Right atrium auricular region (tissue), 2 donors: ENCODE data around the gene SRD5A2. TPM values are rescaled to one million over a fixed set of nuclear protein-coding genes. Genes with fewer than 3 reads are reported as not detected.

Source experiments
- DNase-seq: peaks from one replicate; pipeline ENCODE4 v3.0.0-alpha.2; 2019; ENCODE audit warnings: low spot score
- H3K27ac ChIP-seq, 2 donors: fragments of 200-600 bp; sonication (generic); 1 replicate in 1 of 2; 2 replicates in 1 of 2; pipeline ENCODE4 v1.5.1; 2016 to 2019
- H3K27me3 ChIP-seq, 2 donors: fragments of 200-600 bp; sonication (generic); one replicate each; pipeline versions ENCODE4 v1.5.1 to v1.6.0; 2017 to 2019
- H3K36me3 ChIP-seq: fragments of 200-600 bp; sonication (generic); one replicate; pipeline ENCODE4 v1.5.1; 2016
- H3K4me1 ChIP-seq, 2 donors: fragments of 200-600 bp; sonication (generic); one replicate each; pipeline versions ENCODE4 v1.5.1 to v1.6.0; 2017 to 2019
- H3K4me3 ChIP-seq, 2 donors: fragments of 200-600 bp; sonication (generic); 1 replicate in 1 of 2; 2 replicates in 1 of 2; pipeline ENCODE4 v1.5.1; 2017 to 2019; ENCODE audit warnings: mild to moderate bottlenecking in 1 of 2, moderate library complexity in 1 of 2
- H3K9me3 ChIP-seq, 2 donors: fragments of 200-600 bp; sonication (generic); one replicate each; pipeline ENCODE4 v1.5.1; 2019
- CTCF ChIP-seq, 2 donors: fragments of 200-600 bp; sonication (generic); IDR thresholded peaks; one replicate each; pipeline ENCODE4 v1.5.1; 2019; ENCODE audit warnings: antibody characterized with exemption in 2 of 2
- total RNA-seq, 2 donors: library from RNA; depleted of rRNA; stranded (reverse); fragments of >200 nt; gene quantifications; one replicate each; pipeline ENCODE4 v1.1.0, GENCODE V29; 2016

SRD5A2 gene, protein sequence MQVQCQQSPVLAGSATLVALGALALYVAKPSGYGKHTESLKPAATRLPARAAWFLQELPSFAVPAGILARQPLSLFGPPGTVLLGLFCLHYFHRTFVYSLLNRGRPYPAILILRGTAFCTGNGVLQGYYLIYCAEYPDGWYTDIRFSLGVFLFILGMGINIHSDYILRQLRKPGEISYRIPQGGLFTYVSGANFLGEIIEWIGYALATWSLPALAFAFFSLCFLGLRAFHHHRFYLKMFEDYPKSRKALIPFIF
- not detected for total RNA-seq

DNA sequence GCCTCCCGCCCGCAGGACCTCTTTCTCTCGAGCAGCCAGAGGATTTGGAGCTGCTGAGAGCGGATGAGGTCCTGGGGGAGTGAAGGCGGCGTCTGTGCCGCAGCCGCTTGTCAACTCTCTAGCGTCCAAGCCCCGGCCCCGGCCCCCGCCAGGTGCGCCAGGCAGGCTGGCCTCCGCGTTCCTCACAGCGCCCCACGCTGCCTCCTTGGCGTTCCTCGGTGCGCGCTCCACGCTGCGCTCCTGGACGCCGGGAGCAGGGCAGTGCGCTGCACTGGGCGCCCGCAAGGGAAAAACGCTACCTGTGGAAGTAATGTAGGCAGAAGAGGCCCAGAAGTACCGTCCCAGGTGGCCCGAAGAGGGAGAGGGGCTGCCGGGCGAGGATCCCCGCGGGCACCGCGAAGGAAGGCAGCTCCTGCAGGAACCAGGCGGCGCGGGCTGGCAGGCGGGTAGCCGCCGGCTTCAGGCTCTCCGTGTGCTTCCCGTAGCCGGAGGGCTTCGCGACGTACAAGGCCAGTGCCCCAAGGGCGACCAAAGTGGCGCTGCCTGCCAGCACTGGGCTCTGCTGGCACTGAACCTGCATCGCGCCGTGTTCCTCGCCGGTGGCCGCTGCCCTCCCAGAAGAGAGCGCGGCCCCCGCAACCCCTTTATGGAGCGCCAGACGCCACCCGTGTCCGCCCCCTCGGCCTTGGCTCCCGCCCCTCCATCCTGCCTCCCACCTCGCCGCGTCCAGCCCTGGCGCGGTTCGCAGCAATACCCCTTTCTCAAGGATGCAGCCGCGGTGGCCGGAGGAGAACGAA is at the start of gene SRD5A2:
Gene SRD5A2, minus strand, starts transcription at position 618 of the 797 bp plus-strand sequence. Its CDS starts 38 bp downstream, at position 580.
- no peaks in the 10 kb centered on the region for H3K27me3 ChIP-seq
- H3K27ac ChIP-seq, result no peak within 1 kb of the TSS
- DNase-seq, result no peak
- peaks cover 0 to 5% of the 10 kb centered on the region in 2 donors for H3K4me1 ChIP-seq
- no peaks in the 10 kb centered on the region for H3K36me3 ChIP-seq
- no peak within 1 kb of the TSS for H3K4me3 ChIP-seq
- no peaks in the 10 kb centered on the region for H3K9me3 ChIP-seq
- TF ChIP-seq CTCF (IDR thresholded peaks at IDR 0.05), result no peak

GRCh38 chr2:31606509-31606908 is 25.8 kb upstream of the SRD5A2 start:
- Histone ChIP-seq H3K27me3 (no peaks in the 10 kb centered on the region), H3K9me3 (peaks cover 0 to 36% of the 10 kb centered on the region in 2 donors), H3K4me3 (no peak overlapping the region), H3K4me1 (no peaks in the 10 kb centered on the region), H3K36me3 (no peaks in the 10 kb centered on the region), H3K27ac (no peak overlapping the region)
- TF ChIP-seq CTCF (IDR thresholded peaks at IDR 0.05), result no peak
- DNase-seq, result no peak

DNA sequence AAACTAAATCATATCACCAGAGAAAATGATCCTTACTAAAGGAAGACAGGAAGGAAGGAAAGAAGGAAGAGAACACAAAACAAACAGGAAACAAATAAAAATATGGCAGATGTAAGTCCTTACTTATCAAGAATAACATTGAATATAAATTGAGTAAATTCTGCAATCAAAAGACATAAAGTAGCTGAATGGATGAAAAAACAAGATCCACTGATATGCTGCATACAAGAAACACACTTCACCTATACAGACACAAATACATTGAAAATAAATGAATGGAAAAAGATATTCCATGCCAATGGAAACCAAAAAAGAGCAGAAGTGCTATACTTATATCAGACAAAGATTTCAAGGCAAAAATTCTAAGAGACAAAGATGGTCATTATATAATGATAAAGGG is 18.0 kb upstream of the SRD5A2 start:
- TF ChIP-seq CTCF (IDR thresholded peaks at IDR 0.05), result no peak
- Histone ChIP-seq H3K4me1 (no peaks in the 10 kb centered on the region), H3K4me3 (no peak overlapping the region), H3K27me3 (no peaks in the 10 kb centered on the region), H3K27ac (no peak overlapping the region), H3K36me3 (no peaks in the 10 kb centered on the region), H3K9me3 (peaks cover 0 to 41% of the 10 kb centered on the region in 2 donors)
- DNase-seq, result no peak

- no peak for TF ChIP-seq CTCF (IDR thresholded peaks at IDR 0.05)
- no peak for DNase-seq
- H3K4me1 ChIP-seq, result no peaks in the 10 kb centered on the region
- H3K4me3 ChIP-seq, result no peak overlapping the region
- H3K27ac ChIP-seq, result no peak overlapping the region
- no peaks in the 10 kb centered on the region for H3K9me3 ChIP-seq
- H3K36me3 ChIP-seq, result no peaks in the 10 kb centered on the region
- no peaks in the 10 kb centered on the region for H3K27me3 ChIP-seq
These were observed 5.5 kb upstream of the SRD5A2 start for GRCh38 chr2:31586230-31586629.

DNA sequence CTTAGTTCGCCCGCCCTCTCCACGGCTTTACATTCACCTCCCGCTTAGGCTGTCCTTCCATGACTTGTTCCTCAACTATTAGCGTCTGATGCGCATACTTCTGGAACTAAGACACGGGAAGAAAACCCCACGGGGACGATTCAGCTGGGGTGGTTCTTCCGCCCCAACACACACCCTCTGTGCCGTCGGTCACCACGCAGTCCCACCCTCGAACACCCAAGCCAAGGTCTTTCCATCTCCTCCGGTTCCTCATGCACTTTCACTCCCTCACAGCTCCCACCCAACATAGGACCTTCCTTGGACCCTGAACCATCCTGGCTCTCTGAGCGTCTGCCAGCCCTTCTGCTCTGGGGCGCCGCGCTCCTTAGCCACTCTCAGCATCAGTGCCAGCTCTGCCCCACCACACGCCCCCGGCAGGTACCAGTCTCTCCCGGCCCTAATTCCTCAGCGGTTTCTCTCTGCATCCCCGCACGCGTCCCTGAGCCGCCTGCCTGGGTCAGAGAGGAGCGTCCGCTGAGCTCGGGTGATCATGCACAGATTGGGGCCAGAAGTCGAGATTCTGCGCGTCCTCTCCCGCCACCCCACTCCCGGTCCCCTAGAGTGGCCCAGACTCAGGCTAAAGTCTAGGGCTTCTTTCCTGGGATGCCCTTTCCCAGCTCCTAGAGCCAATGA is 522 bp upstream of the SRD5A2 start:
- no peak for DNase-seq

More for the DNA sequence above, 522 bp upstream of the SRD5A2 start:
- Histone ChIP-seq H3K27me3 (no peaks in the 10 kb centered on the region), H3K36me3 (no peaks in the 10 kb centered on the region), H3K4me3 (no peak overlapping the region), H3K9me3 (no peaks in the 10 kb centered on the region), H3K27ac (no peak overlapping the region), H3K4me1 (peaks cover 0 to 5% of the 10 kb centered on the region in 2 donors)
- no peak for TF ChIP-seq CTCF (IDR thresholded peaks at IDR 0.05)
